ENCODE results near the gene IQGAP1.
"Not testable (repeated sequence)": the region's sequence is repeated elsewhere in the genome, so short reads cannot be mapped to it uniquely, and the experiment has no call there.

Gene IQGAP1, protein sequence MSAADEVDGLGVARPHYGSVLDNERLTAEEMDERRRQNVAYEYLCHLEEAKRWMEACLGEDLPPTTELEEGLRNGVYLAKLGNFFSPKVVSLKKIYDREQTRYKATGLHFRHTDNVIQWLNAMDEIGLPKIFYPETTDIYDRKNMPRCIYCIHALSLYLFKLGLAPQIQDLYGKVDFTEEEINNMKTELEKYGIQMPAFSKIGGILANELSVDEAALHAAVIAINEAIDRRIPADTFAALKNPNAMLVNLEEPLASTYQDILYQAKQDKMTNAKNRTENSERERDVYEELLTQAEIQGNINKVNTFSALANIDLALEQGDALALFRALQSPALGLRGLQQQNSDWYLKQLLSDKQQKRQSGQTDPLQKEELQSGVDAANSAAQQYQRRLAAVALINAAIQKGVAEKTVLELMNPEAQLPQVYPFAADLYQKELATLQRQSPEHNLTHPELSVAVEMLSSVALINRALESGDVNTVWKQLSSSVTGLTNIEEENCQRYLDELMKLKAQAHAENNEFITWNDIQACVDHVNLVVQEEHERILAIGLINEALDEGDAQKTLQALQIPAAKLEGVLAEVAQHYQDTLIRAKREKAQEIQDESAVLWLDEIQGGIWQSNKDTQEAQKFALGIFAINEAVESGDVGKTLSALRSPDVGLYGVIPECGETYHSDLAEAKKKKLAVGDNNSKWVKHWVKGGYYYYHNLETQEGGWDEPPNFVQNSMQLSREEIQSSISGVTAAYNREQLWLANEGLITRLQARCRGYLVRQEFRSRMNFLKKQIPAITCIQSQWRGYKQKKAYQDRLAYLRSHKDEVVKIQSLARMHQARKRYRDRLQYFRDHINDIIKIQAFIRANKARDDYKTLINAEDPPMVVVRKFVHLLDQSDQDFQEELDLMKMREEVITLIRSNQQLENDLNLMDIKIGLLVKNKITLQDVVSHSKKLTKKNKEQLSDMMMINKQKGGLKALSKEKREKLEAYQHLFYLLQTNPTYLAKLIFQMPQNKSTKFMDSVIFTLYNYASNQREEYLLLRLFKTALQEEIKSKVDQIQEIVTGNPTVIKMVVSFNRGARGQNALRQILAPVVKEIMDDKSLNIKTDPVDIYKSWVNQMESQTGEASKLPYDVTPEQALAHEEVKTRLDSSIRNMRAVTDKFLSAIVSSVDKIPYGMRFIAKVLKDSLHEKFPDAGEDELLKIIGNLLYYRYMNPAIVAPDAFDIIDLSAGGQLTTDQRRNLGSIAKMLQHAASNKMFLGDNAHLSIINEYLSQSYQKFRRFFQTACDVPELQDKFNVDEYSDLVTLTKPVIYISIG (N-terminal part only)

DNA sequence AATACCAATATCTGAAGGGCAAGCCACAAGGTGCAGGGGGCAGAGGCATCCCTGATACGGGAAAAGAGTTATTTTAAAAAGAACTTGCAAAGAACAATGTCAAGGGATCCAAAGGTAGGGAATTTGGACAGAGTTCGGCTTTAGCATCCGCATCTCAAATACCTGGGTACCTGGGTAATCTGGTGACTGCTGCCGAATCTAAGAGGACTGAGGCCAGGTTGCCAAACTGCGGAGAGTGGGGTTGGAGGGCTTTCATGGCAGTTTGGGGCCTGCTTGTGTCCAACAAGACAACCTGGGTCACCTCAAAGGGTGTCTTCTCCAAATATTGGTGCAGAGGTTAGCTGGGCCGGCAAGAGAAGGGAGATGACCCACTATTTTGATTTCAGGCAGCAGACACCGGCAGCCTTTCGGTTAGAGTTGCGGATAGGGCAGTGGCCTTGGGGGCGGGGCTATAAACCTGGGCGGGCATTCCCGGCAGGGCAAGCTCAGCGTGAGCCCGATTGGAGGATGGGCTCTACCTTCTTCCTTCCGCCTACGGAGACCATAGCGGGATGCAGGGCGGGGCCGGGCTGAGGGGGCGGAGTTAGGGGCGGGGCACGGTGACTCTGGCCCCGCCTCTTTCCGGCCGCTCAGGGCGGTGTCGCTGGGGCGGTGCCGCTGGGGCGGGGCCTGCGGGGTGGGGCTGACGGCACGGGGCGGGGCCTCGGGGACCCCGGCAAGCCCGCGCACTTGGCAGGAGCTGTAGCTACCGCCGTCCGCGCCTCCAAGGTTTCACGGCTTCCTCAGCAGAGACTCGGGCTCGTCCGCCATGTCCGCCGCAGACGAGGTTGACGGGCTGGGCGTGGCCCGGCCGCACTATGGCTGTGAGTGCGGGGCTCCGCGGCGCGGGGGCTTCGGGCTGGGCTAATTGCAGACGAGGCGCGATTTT is at the start of gene IQGAP1:
TSS of gene IQGAP1 (plus strand) at position 709 of the 928 bp plus-strand sequence. CDS start at position 809, 100 bp downstream.
- no peak for FAIRE-seq

DNA sequence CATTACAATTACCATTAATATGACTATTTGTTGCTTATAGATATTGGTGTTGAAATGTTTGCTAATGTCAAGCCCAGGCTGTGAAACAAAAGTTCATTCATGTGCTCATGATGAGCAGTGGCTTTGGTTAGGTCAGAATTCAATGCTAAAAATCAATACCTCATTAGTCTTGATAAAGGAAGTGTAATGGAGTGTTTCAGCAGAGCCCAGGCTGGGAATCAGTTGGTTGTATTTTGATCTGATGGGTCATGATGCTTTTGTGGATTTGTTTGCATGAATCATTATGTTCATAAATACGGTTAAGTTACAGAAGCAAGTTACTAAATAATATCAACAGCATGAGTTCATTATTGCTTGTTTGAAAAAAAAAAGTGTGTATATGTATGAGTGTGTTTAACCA is 49.5 kb upstream of the IQGAP1 start:
- FAIRE-seq: no peak

DNA sequence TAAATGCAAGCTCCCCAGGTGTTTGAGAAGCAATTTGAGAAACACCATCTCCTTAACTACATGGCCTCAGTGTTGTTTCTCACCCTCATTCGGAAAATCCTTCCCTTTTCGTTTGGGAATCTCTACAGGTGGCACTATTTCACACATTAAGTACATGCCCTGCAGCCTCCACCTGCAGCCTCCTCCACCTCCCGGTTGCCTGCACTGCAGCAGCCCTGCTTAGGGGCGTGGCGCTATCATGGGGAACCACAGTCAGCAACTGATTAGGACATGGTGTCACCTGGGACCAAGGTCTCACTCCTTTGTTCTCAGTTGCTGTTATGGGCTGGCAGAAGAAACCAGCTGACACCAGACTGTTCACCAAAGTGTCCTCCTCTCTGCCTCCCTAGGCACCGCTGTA is 47.7 kb upstream of the IQGAP1 start:
- no peak for FAIRE-seq

DNA sequence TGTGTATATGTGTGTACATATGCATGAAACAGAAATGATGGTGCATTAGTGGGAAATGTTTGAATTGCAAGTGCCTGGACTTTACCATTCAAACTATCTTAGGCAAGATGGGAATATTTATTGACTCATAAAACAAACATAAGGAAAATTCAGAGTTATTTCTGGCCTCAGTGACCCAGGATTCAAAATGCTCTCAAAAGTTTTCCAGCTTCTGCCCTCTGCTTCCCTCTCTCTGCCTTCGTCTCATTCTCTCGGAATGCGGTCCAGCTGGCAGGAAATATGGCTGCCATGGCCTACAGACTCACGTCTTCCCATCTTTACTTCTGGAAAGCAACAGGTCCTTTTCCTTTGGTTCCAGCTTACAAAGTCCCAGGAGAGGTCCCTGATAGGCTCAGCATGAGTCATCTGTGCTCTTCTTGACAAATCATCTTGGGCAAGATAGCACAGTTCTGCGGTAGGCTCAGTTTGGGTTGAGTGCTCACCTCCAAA is 44.7 kb upstream of the IQGAP1 start:
- no peak for FAIRE-seq

DNA sequence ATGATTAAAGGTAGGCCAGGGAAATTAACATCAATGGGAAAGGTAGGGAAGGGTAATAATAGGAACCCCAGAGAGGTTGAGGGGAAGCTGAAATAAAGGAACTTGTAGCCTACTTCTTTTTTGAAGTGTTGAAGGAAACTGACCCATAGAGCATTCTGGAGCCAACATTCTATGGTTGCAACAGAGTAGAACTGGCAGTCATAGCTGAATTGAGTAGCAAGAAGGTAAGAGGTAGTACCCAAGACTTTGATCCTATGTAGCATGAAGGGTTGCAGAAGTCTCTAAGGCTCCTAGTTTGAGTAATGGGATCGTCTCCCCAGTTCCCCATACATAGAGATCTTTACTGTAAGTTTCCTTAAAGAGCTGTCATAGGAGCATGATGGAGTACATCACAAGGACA is 43.4 kb upstream of the IQGAP1 start:
- no peak for FAIRE-seq

DNA sequence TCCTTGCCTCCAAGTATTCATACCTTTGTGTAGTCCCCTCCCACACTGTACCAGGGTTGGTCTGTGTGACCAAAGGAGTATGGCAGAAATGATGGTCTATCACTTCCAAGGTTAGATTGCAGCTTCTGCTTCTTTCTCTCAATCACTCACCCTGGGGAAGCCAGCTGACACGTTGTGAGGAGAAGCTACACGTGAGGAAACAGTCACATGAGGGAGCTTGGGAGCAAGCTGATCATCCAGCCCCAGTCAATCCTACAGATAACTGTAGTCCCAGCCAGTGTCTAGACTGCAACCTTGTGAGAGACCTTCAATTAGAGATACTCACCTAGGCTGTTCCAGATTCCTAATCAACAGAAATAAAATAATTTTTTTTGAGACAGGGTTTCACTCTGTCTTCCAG is 42.2 kb upstream of the IQGAP1 start:
- no peak for FAIRE-seq

DNA sequence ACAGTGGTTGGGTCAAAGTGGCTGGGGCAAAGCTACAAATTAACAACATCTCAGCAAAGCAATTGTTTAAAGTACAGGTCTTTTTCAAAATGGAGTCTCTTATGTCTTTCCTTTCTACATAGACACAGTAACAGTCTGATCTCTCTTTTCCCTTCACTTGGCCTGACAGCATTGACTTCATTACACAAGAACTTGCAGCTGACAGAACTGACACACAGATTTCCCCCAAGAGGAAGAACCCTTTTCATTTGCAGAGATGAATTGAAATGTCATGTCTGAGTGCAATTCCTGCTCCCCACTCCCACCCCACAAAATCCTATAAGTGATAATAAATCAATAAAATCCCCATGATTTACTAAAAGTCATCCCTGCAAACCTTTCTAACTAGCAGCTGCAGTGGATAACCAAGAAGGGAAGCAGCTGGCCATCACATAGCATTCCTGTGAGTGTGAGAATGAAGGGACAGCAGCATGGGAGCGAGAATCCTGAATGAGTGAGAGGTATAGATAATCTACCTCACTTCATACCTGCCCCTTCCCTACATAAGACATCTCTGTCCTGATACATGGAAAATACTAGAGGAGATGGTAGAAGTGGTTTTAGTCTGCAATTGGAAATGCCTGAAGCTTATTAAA is 40.5 kb upstream of the IQGAP1 start:
- not testable (repeated sequence) for FAIRE-seq

DNA sequence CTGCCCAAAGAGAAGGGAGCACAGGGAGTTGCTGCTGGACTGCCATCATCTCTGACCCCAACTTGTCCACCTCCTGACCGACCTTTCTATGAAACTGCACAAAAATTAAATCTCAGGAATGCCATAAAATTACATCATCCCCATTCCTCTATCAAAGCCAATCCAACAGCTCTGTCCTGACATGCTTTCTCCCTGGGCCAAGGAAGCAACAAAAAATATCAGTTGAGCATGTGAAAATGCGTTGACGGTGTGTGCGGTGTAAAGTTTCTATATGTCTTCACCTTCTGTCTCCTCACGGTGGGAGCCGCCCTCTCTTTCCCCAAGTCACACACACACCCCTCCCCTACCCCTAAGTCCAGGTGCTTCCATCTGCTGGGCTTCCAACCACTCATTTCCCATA is 39.6 kb upstream of the IQGAP1 start:
- FAIRE-seq: no peak

DNA sequence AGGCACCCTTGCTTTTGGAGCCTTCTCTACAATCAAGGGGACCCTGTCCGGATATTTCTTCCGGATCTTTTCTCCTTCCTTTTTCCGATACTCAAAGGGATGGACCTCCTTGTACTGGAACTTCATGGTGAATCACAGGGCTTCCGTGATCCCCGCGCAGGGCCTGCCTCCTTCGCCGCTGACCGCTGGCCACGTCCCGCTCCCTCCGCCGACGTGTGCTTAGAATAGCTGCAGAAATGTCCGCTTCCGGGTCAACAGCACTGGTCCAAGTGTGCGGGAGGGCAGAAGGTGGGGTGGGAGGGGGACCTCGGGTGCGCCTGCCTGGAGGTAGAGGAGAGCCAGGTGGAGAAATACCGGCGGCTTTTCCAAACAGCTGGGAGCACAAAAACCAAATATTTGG is 39.0 kb upstream of the IQGAP1 start:
- no peak for FAIRE-seq

DNA sequence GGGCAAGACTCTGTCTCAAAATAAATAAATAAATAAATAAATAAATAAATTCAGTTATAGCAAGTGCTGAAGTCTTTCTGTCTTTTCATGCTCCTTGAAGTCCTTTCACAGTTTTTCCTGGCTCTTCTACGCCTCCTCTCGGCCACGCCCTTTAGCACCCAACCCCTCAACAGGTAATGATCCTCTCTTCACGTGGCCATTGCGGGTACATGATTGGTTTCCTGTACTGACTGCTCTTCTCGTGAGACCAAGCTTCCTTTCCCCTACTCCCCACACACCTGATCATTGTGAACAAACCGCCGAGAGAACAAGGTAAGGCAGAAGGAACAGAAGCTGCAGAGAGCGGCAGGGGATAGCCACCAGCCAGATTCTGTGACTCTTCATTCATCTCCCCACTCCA is 38.2 kb upstream of the IQGAP1 start:
- FAIRE-seq: no peak

DNA sequence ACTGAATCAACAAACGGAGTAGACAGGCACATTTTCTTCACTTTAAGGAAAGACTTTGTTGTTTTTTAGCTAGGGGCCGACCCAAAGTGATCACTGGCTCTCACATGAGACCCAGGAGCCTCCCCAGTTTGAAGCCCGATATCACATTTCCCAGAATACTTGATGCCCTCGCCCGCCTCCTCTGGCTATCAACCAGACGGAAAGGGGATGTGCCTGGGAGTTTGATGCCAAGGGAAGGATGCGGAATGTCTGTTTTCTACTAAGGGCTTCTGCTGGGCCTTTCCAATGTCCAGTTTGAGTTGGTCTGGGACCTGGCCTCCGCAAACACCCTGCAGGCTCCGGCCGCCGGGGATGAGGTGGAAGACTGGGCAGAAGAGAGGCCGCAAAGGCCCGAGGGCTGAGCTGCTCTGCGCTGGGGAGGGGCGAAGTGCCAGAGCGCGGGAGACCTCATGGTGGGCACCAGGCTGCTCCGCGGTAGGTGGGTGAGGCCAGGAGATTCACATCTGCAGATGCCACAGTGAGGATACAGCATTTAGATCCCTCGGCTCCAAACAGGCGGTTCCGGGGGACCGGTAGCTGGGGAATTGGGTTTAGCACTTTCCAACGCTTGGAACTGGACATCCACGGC is 36.4 kb upstream of the IQGAP1 start:
- FAIRE-seq: no peak

DNA sequence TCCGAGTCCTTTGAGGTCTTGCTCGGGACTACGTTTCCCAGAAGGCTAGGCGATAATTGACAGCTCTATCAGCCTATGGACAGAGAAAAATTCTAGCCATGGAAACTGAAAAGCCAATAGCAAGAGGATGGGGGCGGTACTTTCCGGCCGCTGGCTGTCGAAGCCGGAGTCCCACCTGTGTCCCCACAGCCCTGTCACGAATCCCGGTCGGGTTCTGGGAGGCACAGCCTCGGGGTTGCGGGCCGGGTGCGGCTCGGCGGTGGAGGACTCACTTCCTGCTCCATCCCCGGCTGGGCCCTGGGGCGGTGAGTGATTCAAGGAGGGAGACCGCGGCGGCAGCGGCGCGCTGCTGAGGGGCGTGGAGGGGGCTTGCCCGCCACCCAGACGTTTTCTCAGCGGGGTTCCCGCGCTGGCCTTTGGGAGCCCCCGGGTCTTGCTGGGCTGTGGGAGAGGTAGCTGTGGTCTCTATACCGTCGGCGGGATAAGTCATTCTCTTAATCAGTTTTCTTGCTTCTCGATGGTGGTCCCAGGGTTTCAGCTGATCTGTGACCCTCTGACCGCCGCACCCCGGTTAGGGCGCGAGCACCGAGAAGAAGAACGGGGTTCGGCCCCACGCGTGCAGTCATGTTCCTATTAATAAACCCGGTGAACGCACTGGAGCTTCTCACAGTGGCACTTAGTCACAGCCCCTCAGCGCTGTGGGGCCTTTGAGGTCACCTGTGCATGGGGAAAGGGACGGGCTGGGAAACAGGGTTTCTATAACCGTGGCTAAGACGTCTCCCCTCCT is 35.7 kb upstream of the IQGAP1 start, which contains the start of gene ZNF774:
TSS of gene ZNF774 (plus strand) at position 178 of the 787 bp plus-strand sequence. CDS start 2,377 bp downstream, outside the sequence.
- FAIRE-seq: peak; percentile 84

DNA sequence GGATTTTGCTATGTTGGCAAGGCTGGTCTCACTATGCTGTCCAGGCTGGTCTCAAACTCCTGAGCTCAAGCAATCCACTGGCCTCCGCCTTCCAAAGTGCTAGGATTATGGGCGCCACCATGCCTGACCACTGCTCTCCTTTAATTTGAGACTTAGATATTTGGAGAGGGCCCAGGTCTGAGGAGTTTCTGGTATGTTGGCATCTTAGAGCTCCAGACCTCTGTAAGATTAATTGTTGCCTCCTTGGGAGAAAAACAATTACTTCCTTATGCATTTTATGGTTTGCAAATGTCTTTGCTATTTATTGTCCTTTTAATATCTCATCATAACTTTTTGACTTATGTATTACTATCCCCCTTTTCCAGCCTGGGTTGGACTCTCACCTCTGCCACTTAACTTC is 33.1 kb upstream of the IQGAP1 start:
- FAIRE-seq: no peak

DNA sequence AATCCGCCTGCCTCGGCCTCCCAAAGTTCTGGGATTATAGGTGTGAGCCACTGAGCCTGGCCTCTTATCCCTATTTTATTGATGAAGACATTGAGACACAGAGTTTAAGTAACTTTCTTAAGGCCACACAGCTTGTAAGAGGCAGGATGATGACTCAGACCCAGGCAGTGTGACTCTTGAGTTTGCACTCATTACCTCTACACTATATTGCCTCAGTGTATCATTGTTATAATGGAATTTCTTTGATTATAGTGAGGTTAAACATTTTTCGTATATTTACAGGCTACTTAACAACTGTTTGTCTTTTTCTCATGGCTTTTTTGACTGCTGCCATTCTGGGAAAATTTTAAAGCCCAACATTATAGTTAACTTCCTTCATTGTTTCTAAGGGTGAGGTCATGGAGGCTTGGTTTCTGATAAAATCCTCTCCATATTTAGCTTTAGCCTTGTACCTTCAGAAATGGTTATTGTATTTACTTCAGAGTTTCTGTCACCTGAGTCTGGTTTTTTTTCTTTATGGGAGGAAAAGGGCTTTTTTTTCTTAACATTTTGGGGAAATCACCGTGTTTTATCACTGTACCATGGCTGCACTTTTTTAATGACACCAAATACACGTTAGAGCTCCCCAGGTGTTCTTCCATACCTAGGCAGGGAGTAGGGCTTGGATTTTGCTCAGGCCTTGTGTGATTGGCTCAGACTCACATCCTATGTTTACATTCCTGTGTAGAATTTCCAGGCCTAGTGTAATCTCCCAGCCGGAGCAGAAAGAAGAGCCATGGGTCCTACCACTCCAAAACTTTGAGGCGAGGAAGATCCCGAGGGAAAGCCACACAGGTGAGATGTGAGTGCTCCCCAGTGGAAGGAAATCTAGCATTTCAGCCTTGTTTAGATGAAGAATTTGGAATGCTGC is 29.7 kb upstream of the IQGAP1 start:
- FAIRE-seq: no peak

DNA sequence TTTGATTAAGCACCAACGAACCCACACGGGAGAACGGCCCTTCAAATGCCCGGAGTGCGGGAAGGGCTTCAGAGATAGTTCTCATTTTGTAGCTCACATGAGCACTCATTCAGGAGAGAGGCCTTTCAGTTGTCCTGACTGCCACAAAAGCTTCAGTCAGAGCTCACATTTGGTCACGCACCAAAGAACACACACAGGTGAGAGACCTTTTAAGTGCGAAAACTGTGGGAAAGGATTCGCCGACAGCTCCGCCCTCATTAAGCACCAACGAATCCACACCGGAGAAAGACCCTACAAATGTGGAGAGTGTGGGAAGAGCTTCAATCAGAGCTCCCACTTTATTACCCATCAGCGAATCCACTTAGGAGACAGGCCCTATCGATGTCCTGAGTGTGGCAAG is 27.3 kb upstream of the IQGAP1 start:
- FAIRE-seq: no peak

DNA sequence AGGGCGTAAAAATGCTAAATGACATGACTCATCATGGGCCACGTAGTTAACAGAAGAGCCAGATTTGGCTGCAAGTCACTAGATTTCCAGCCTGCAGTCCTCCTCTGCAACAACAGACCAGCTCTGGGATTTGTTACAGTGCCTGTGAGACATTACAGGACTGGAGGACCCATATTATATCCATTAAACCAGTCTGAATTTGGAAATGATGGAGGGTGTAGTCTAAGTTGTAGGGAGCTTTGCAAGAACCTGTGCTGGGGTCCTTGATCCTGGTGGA is 25.2 kb upstream of the IQGAP1 start:
- no peak for FAIRE-seq

DNA sequence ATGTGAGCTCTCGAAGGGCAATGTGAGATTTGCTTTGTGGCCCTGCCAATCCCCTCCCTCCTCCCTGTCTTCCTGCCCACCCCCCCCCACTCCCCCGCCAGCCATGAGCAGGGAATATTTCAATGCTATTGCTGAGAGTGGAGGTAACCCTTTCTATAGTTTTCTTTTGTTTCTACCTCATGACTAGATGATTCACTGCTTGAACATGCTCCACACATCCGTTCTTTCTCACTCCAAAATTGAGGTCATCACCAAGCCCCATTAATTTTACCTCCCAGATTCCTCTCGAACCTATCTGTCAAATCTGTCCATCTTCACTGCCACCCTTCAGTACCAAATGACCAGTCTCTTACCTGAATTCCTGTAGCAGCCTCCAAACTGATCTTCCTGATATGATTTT is 23.8 kb upstream of the IQGAP1 start:
- FAIRE-seq: no peak

DNA sequence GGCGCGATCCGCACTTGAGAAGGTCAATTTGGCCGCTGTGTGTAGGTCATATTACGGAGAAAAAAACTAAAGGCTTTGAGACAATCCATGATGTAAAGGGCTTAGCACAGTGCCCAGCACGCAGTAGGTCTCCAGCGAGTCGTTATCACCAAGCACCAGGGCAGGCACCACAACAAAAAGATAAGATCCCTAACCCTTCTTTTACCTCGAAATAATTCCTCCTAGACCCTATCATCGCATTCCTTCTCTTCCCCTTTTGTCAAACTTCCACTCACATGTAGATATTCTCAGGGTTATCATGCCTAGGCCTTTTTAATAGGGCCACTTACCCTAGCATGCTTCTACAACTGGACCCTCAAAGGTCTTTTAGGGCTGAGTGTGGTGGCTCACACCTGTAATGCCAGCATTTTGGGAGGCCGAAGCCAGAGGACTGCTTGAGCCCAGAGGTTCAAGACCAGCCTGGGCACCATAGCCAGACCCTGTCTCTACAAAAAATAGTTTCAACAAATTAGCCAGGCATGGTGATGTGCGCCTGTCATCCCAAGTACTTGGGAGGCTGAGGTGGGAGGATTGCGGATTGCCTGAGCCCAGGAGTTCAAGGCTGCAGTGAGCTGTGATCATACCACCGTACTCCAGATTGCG is 22.5 kb upstream of the IQGAP1 start:
- no peak for FAIRE-seq

Data from endometrium (tissue), 2 donors.